DND-41 (cell line): Measurements from ENCODE around the gene MRTFA.

ENCODE experiments used
- EZH2 ChIP-seq: IDR thresholded peaks from 3 replicates; pipeline ENCODE4 v1.6.1; 2012; ENCODE audit warnings: borderline replicate concordance, low read depth, mild to moderate bottlenecking, moderate library complexity, low read length, inconsistent platforms; ENCODE audit not compliant: severe bottlenecking
- TF ChIP-seq, protein P1 (sequence below): IDR thresholded peaks from 2 replicates; pipeline ENCODE4 v1.5.1; 2012; ENCODE audit warnings: borderline replicate concordance, low read length, moderate library complexity, mild to moderate bottlenecking; ENCODE audit not compliant: poor library complexity, severe bottlenecking; ENCODE audit errors: extremely low read depth

DNA sequence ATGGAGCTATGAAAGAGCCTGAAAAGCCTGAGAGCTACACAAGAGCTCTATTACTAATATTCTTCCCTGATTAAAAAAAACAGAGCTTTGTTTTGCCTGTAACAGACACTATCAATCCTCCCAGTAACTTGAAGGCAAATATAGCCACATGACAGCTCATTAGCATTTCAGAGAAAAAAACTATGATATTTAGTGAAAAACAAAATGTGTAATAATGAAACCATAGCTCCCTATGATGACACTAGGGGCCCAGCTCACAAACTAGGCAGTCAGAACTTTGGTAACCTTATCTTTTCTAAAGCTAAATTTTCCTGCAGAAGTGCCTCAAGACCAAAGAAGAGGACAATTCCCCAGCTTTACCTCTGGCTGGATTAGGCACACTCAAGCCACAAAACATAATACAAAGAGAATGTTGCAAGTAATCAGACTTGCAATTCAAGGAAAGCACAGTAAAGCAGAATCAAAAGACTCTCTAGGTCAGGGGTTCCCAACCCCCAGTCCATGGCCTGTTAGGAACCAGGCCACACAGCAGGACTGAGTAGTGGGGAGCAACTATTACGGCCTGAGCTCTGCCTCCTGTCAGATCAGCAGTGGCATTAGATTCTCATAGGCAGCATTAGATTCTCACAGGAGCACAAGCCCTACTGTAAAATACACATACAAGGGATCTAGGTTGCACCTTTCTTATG is 53.3 kb downstream of the MRTFA start:
- TF ChIP-seq, protein P1, sequence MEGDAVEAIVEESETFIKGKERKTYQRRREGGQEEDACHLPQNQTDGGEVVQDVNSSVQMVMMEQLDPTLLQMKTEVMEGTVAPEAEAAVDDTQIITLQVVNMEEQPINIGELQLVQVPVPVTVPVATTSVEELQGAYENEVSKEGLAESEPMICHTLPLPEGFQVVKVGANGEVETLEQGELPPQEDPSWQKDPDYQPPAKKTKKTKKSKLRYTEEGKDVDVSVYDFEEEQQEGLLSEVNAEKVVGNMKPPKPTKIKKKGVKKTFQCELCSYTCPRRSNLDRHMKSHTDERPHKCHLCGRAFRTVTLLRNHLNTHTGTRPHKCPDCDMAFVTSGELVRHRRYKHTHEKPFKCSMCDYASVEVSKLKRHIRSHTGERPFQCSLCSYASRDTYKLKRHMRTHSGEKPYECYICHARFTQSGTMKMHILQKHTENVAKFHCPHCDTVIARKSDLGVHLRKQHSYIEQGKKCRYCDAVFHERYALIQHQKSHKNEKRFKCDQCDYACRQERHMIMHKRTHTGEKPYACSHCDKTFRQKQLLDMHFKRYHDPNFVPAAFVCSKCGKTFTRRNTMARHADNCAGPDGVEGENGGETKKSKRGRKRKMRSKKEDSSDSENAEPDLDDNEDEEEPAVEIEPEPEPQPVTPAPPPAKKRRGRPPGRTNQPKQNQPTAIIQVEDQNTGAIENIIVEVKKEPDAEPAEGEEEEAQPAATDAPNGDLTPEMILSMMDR, result no peak
- TF ChIP-seq EZH2, result no peak
